H1 (cell line): Measurements from ENCODE around the gene ANK3. TPM values are rescaled to one million over a fixed set of nuclear protein-coding genes. Genes with fewer than 3 reads are reported as not detected.

ENCODE experiments used
- CTCF ChIA-PET: fragments of 300-600 bp; sonication (Branson Sonifier 250); formaldehyde crosslinking; loops from one replicate; lab custom pipeline; 2021; ENCODE audit not compliant: partially characterized antibody; lab: Charles Lee
- POLR2A ChIA-PET: fragments of 300-600 bp; sonication (Branson Sonifier 250); formaldehyde crosslinking; loops from one replicate; lab custom pipeline; 2021; ENCODE audit warnings: inconsistent platforms; ENCODE audit not compliant: partially characterized antibody; lab: Charles Lee
- DNase-seq, 2 experiments: peaks; one replicate each; pipeline versions ENCODE4 v3.0.0 to v3.0.0-alpha.2; 2010 to 2022; ENCODE audit warnings: low spot score in 2 of 2, low read depth in 1 of 2, mixed read lengths in 1 of 2
- FAIRE-seq: peaks from 2 replicates; lab custom pipeline; 2011; peaks lifted over from hg19 to GRCh38; lab: Jason Lieb, UNC
- H2AFZ ChIP-seq: 2 replicates; pipeline ENCODE4 v1.8.1; 2012; ENCODE audit warnings: low read length, inconsistent platforms
- H2AK5ac ChIP-seq: 2 replicates; pipeline ENCODE4 v1.6.1; 2013; ENCODE audit warnings: low read depth, low read length
- H2BK120ac ChIP-seq: replicated peaks from 2 replicates; pipeline ENCODE3; 2013; ENCODE audit warnings: low read depth, low read length, inconsistent platforms
- H2BK12ac ChIP-seq: 2 replicates; pipeline ENCODE4 v1.6.1; 2013; ENCODE audit warnings: low read depth, low read length
- H2BK15ac ChIP-seq: 2 replicates; pipeline ENCODE4 v1.6.1; 2013; ENCODE audit warnings: low read length
- H2BK20ac ChIP-seq: 2 replicates; pipeline ENCODE4 v1.6.1; 2013; ENCODE audit warnings: low read length
- H2BK5ac ChIP-seq: 2 replicates; pipeline ENCODE4 v1.6.1; 2013; ENCODE audit warnings: low read depth, low read length
- H3K14ac ChIP-seq: 2 replicates; pipeline ENCODE4 v1.6.1; 2013; ENCODE audit warnings: inconsistent platforms; ENCODE audit not compliant: insufficient read length
- H3K18ac ChIP-seq: 2 replicates; pipeline ENCODE4 v1.6.1; 2013; ENCODE audit warnings: low read length; ENCODE audit errors: extremely low read depth
- H3K23ac ChIP-seq: 2 replicates; pipeline ENCODE4 v1.6.1; 2013; ENCODE audit warnings: inconsistent platforms; ENCODE audit not compliant: insufficient read length
- H3K23me2 ChIP-seq: 2 replicates; pipeline ENCODE4 v1.6.1; 2013; ENCODE audit warnings: low read depth, low read length
- H3K27ac ChIP-seq: 2 replicates; pipeline ENCODE4 v1.6.1; 2011; ENCODE audit warnings: low read depth, low read length, inconsistent platforms
- H3K27me3 ChIP-seq, 4 experiments: replicated peaks in 1 of 4; 1 replicate in 1 of 4; 2 replicates in 3 of 4; pipeline versions ENCODE4 v1.6.1 to v1.8.1; 2011 to 2013; ENCODE audit warnings: low read length in 3 of 4, mild to moderate bottlenecking in 3 of 4, inconsistent platforms in 2 of 4, mixed read lengths in 2 of 4, moderate library complexity in 1 of 4; ENCODE audit not compliant: control insufficient read depth in 3 of 4, insufficient read depth in 3 of 4; ENCODE audit errors: extremely low read depth in 1 of 4
- H3K36me3 ChIP-seq, 4 experiments: 2 replicates each; pipeline versions ENCODE4 v1.6.1 to v1.8.1; 2011 to 2013; ENCODE audit warnings: mild to moderate bottlenecking in 4 of 4, low read length in 3 of 4, moderate library complexity in 2 of 4, control low read depth in 1 of 4, inconsistent platforms in 1 of 4; ENCODE audit not compliant: insufficient read depth in 4 of 4, control insufficient read depth in 2 of 4
- H3K4ac ChIP-seq: replicated peaks from 2 replicates; pipeline ENCODE3; 2013; ENCODE audit warnings: low read length, low read depth, mixed read lengths, inconsistent platforms; ENCODE audit not compliant: insufficient read length
- H3K4me1 ChIP-seq, 4 experiments: replicated peaks in 1 of 4; 1 replicate in 1 of 4; 2 replicates in 3 of 4; pipeline versions ENCODE4 v1.6.1 to v1.8.1; 2011 to 2013; ENCODE audit warnings: low read length in 3 of 4, inconsistent platforms in 2 of 4, mixed read lengths in 1 of 4; ENCODE audit not compliant: insufficient read depth in 4 of 4, control insufficient read depth in 3 of 4
- H3K4me2 ChIP-seq, 2 experiments: 2 replicates each; pipeline versions ENCODE4 v1.6.1 to v1.8.1; 2011 to 2013; ENCODE audit warnings: low read depth in 2 of 2, low read length in 2 of 2, control low read depth in 1 of 2, inconsistent platforms in 1 of 2, mild to moderate bottlenecking in 1 of 2; ENCODE audit not compliant: insufficient read depth in 1 of 2
- H3K4me3 ChIP-seq, 4 experiments: fragments of 200-600, 300-600 bp in 1 of 4; sonication (generic), shearing (Covaris generic), sonication (Bioruptor Twin) in 1 of 4; 2 replicates each; pipeline versions ENCODE4 v1.5.1 to v1.8.1; 2011 to 2016; ENCODE audit warnings: low read length in 4 of 4, low read depth in 3 of 4, control low read depth in 2 of 4, inconsistent platforms in 2 of 4, mild to moderate bottlenecking in 2 of 4, mixed read lengths in 1 of 4, moderate library complexity in 1 of 4; ENCODE audit not compliant: insufficient read depth in 2 of 4; ENCODE audit errors: extremely low read depth in 1 of 4
- H3K56ac ChIP-seq: replicated peaks from 2 replicates; pipeline ENCODE3; 2013; ENCODE audit warnings: low read depth, mild to moderate bottlenecking, mixed read lengths, low read length, inconsistent platforms; ENCODE audit not compliant: insufficient read length
- H3K79me1 ChIP-seq: 2 replicates; pipeline ENCODE4 v1.6.1; 2013; ENCODE audit warnings: low read depth, low read length, control low read depth
- H3K79me2 ChIP-seq, 2 experiments: 2 replicates each; pipeline versions ENCODE4 v1.6.1 to v1.8.1; 2012 to 2013; ENCODE audit warnings: low read length in 2 of 2, mild to moderate bottlenecking in 2 of 2, inconsistent platforms in 1 of 2; ENCODE audit not compliant: insufficient read depth in 2 of 2, control insufficient read depth in 1 of 2
- H3K9ac ChIP-seq, 4 experiments: replicated peaks in 1 of 4; 1 replicate in 1 of 4; 2 replicates in 3 of 4; pipeline versions ENCODE4 v1.6.1 to v1.8.1; 2011 to 2013; ENCODE audit warnings: low read depth in 3 of 4, low read length in 3 of 4, control low read depth in 2 of 4, mild to moderate bottlenecking in 2 of 4, moderate library complexity in 2 of 4, inconsistent platforms in 1 of 4; ENCODE audit errors: extremely low read depth in 1 of 4
- H3K9me3 ChIP-seq, 2 experiments: 2 replicates each; pipeline versions ENCODE4 v1.6.1 to v1.8.1; 2012 to 2013; ENCODE audit warnings: mild to moderate bottlenecking in 2 of 2, moderate library complexity in 2 of 2, control low read depth in 1 of 2, inconsistent platforms in 1 of 2, low read depth in 1 of 2, low read length in 1 of 2, mixed read lengths in 1 of 2; ENCODE audit not compliant: insufficient read depth in 2 of 2
- H4K20me1 ChIP-seq, 2 experiments: replicated peaks in 1 of 2; 2 replicates each; pipeline versions ENCODE3 to v1.8.1; 2011 to 2013; ENCODE audit warnings: inconsistent platforms in 2 of 2, low read length in 2 of 2, mild to moderate bottlenecking in 1 of 2; ENCODE audit not compliant: insufficient read depth in 2 of 2, control insufficient read depth in 1 of 2
- H4K5ac ChIP-seq: 2 replicates; pipeline ENCODE4 v1.6.1; 2013; ENCODE audit warnings: low read length, low read depth, mixed read lengths, inconsistent platforms; ENCODE audit not compliant: insufficient read length
- H4K8ac ChIP-seq: 2 replicates; pipeline ENCODE4 v1.8.0; 2013; ENCODE audit warnings: mild to moderate bottlenecking, moderate library complexity, low read length, inconsistent platforms; ENCODE audit not compliant: insufficient read depth; ENCODE audit errors: extremely low read depth
- H4K91ac ChIP-seq: replicated peaks from 2 replicates; pipeline ENCODE3; 2013; ENCODE audit warnings: low read length, mixed read lengths, inconsistent platforms; ENCODE audit not compliant: insufficient read length
- BACH1 ChIP-seq: IDR thresholded peaks from 2 replicates; pipeline ENCODE4 v1.6.1; 2012; ENCODE audit warnings: low read length, improper control_type of control experiment
- RBBP5 ChIP-seq: IDR thresholded peaks from 2 replicates; pipeline ENCODE4 v1.7.1; 2012; ENCODE audit warnings: low read depth, mild to moderate bottlenecking, inconsistent platforms, low read length, moderate library complexity, borderline replicate concordance
- TBP ChIP-seq: IDR thresholded peaks from 2 replicates; pipeline ENCODE4 v1.6.1; 2011; ENCODE audit warnings: low read depth, low read length, improper control_type of control experiment
- WGBS, 2 experiments: shearing (Covaris generic) in 1 of 2; methylation state at CpG; one replicate each; pipeline versions ENCODE4 v1.1.6 to v1.1.7; 2013 to 2015; ENCODE audit warnings: low lambda C conversion rate in 2 of 2, mixed read lengths in 2 of 2, inconsistent platforms in 1 of 2, low coverage in 1 of 2, missing lambda C conversion rate in 1 of 2; ENCODE audit not compliant: insufficient replicate concordance in 2 of 2, insufficient coverage in 1 of 2, insufficient read length in 1 of 2; ENCODE audit errors: extremely low coverage in 1 of 2, missing lambda C conversion rate in 1 of 2; 5-methylcytosine and 5-hydroxymethylcytosine counted together
- polyA plus RNA-seq, 7 experiments: library from polyadenylated mRNA; depleted of rRNA in 3 of 7; stranded (reverse) in 5 of 7; unstranded in 2 of 7; fragments of >200 nt in 5 of 7; fragments of 200-250 nt in 2 of 7; gene quantifications; 1 replicate in 5 of 7; 2 replicates in 1 of 7; 4 replicates in 1 of 7; pipeline versions ENCODE4 v1.2.1 to v1.2.3, GENCODE V29; 2011 to 2013; ENCODE audit warnings: missing spikeins in 2 of 7, mixed read lengths in 2 of 7
- total RNA-seq: library from RNA; stranded (reverse); fragmentation: NEBNext Ultra II Directional; extraction: Animal tissue kit (Norgen Biotek cat#: 25700); gene quantifications from 2 replicates; pipeline ENCODE4 v1.2.1, GENCODE V29; 2021

The ANK3 gene
- total and polyA plus RNA-seq, 2 of the 8 experiments (the other 6 are each of a cell fraction or from before 2014, with no cell fraction given) = 18.1 to 67.9 TPM

DNA sequence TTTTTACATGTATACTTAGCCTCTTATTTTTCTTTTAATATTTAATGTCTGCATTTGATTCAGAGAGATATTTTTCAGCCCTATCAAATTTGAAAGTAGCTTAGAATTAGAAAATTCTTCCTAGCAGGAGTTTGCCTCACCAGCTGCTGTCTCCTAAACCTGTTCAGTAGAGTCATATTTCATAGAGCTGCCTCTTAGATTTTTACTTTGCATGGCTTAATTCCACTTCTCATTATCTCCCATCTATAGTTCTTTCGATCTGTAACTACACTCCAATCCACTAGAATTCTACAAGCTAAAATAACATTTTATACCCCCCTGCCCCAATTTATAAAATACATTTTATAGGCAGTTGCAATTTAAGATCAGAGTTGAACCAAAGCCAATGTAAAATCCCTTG, 227.0 kb downstream of the ANK3 start:
- Histone ChIP-seq H2BK5ac (no peak overlapping the region), H4K8ac (no peak overlapping the region), H4K20me1 (no peaks in the 10 kb centered on the region), H3K4me1 (no peaks in the 10 kb centered on the region; a peak in 1 of 7 replicates), H3K79me1 (no peaks in the 10 kb centered on the region), H3K27me3 (peaks cover 0 to 1% (median 0%) of the 10 kb centered on the region in 4 experiments; a peak in 1 of 7 replicates), H4K91ac (no peak overlapping the region), H3K27ac (no peak overlapping the region), H2AK5ac (no peak overlapping the region), H2BK20ac (no peak overlapping the region), H3K36me3 (no peaks in the 10 kb centered on the region), H3K9ac (no peak overlapping the region), H3K18ac (no peak overlapping the region), H3K23me2 (no peaks in the 10 kb centered on the region), H3K14ac (no peak overlapping the region), H3K56ac (no peak overlapping the region), H3K4ac (no peak overlapping the region), H3K9me3 (no peaks in the 10 kb centered on the region), H3K79me2 (no peaks in the 10 kb centered on the region), H2BK120ac (no peak overlapping the region), H2BK12ac (no peak overlapping the region), H2BK15ac (no peak overlapping the region), H3K4me3 (no peak overlapping the region), H3K4me2 (no peak overlapping the region), H4K5ac (no peak overlapping the region), H2AFZ (no peak overlapping the region), H3K23ac (no peak overlapping the region)
- WGBS, 2 experiments = 100% methylated on average over 1 of the region's 1 CpG; no CpG with 5 or more reads in 1 of the 2 experiments
- no peak for FAIRE-seq
- POLR2A ChIA-PET = no interaction called here
- TF ChIP-seq RBBP5 (no peak), BACH1 (no peak), TBP (no peak)
- DNase-seq = no peak
- CTCF ChIA-PET = no interaction called here
